ENCODE measurements around the gene PIK3C3.

DNA sequence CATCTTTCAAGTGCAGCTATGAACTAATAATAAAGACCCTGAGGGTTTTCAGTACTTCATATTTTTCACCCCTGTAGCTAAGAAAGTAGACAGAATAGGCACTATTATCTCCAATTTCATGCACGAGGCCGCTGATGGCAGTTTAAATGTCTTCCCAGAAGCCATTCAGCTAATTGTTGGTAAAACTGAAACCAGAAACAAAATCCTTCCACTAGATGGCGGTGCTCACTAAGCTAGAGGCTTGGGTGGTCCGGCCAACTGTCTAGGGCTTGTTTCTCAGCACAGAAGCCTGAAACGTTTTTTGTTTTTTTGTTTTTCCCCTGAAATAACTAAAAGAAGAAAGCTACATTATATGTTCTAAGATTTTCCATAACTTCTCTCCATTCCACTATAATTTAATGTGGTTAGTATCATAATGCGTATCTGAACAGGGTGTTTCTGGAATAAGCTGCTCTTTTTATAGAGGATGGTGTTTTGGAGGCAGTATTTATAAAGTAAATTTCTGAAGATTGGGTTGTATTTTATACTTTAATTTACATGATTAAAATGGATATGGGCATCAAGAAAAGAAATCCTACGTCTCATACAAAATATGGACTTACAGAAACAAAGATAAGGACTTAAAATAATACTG, 159.4 kb downstream of the PIK3C3 start:
- TF ChIP-seq NFRKB (IDR thresholded peaks at IDR 0.05) (no peak), FOXM1 (IDR thresholded peaks at IDR 0.05; ENCODE audit: borderline replicate concordance) (no peak), TARDBP (IDR thresholded peaks at IDR 0.05) (no peak), ARNT (IDR thresholded peaks at IDR 0.05) (no peak), SP1 (IDR thresholded peaks at IDR 0.05) (no peak), FOXA1 (IDR thresholded peaks at IDR 0.05) (no peak), ELF4 (IDR thresholded peaks at IDR 0.05) (no peak), LEF1 (IDR thresholded peaks at IDR 0.05; ENCODE audit: borderline replicate concordance) (no peak), SUZ12 (IDR thresholded peaks at IDR 0.05) (no peak), BHLHE40 (IDR thresholded peaks at IDR 0.05; ENCODE audit: borderline replicate concordance) (no peak), CTBP1 (IDR thresholded peaks at IDR 0.05; ENCODE audit: borderline replicate concordance) (no peak), FOXK2 (IDR thresholded peaks at IDR 0.05) (no peak), ZNF384 (IDR thresholded peaks at IDR 0.05) (no peak)
- TF ChIP-seq, protein P1, sequence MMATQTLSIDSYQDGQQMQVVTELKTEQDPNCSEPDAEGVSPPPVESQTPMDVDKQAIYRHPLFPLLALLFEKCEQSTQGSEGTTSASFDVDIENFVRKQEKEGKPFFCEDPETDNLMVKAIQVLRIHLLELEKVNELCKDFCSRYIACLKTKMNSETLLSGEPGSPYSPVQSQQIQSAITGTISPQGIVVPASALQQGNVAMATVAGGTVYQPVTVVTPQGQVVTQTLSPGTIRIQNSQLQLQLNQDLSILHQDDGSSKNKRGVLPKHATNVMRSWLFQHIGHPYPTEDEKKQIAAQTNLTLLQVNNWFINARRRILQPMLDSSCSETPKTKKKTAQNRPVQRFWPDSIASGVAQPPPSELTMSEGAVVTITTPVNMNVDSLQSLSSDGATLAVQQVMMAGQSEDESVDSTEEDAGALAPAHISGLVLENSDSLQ (IDR thresholded peaks at IDR 0.05), result no peak

All from HEK293T (cell line).